Naive thymus-derived CD4-positive, alpha-beta T cell (primary cell): Measurements from ENCODE around the gene CCDC57. TPM values are rescaled to one million over a fixed set of nuclear protein-coding genes. Genes with fewer than 3 reads are reported as not detected.
"Not testable (repeated sequence)": the region's sequence is repeated elsewhere in the genome, so short reads cannot be mapped to it uniquely, and the experiment has no call there.

Experiments
- ATAC-seq: fragments of 150-1000 bp; cut with Tn5 transposase; 2 replicates; pipeline ENCODE4 v1.10.0; 2021; ENCODE audit warnings: mild to moderate bottlenecking, moderate library complexity
- CTCF ChIA-PET: fragments of 350-600 bp; sonication (Branson Sonifier 250); formaldehyde crosslinking; loops from one replicate; lab custom pipeline; 2021; ENCODE audit warnings: antibody characterized with exemption; lab: Charles Lee
- POLR2A ChIA-PET: fragments of 350-600 bp; sonication (Branson Sonifier 250); formaldehyde crosslinking; loops from one replicate; lab custom pipeline; 2021; ENCODE audit warnings: antibody characterized with exemption, inconsistent platforms; lab: Charles Lee
- DNase-seq, 9 donors: peaks; one replicate each; pipeline versions ENCODE4 v3.0.0 to v3.0.0-alpha.2; 2020 to 2022; ENCODE audit warnings: mixed read lengths in 1 of 9
- H3K27ac ChIP-seq: one replicate; pipeline ENCODE4 v1.7.0; 2013; ENCODE audit warnings: mild to moderate bottlenecking, low read depth, low read length, moderate library complexity
- H3K27me3 ChIP-seq, 2 donors: one replicate each; pipeline ENCODE4 v1.7.0; 2013; ENCODE audit warnings: low read length in 2 of 2, mild to moderate bottlenecking in 2 of 2, moderate library complexity in 2 of 2; ENCODE audit not compliant: control insufficient read depth in 2 of 2, insufficient read depth in 2 of 2
- H3K36me3 ChIP-seq, 3 experiments: 1 replicate in 2 of 3; 2 replicates in 1 of 3; pipeline ENCODE4 v1.7.0; 2013; ENCODE audit warnings: low read length in 3 of 3, mild to moderate bottlenecking in 3 of 3, moderate library complexity in 1 of 3; ENCODE audit not compliant: insufficient read depth in 3 of 3, control insufficient read depth in 2 of 3
- H3K4me1 ChIP-seq, 2 donors: one replicate each; pipeline ENCODE4 v1.7.0; 2013; ENCODE audit warnings: low read length in 2 of 2, mild to moderate bottlenecking in 2 of 2, moderate library complexity in 1 of 2; ENCODE audit not compliant: control insufficient read depth in 2 of 2, insufficient read depth in 2 of 2
- H3K4me3 ChIP-seq: 2 replicates; pipeline ENCODE4 v1.7.0; 2013; ENCODE audit warnings: mild to moderate bottlenecking, low read length
- H3K9me3 ChIP-seq, 3 experiments: 1 replicate in 2 of 3; 2 replicates in 1 of 3; pipeline ENCODE4 v1.7.0; 2013; ENCODE audit warnings: low read length in 3 of 3; ENCODE audit not compliant: control insufficient read depth in 2 of 3
- H3K27ac Mint-ChIP-seq, 9 donors: one replicate each; pipeline ENCODE4 v1.8.0; 2020 to 2022; ENCODE audit warnings: mixed read lengths in 9 of 9, mild to moderate bottlenecking in 8 of 9, moderate library complexity in 5 of 9, inconsistent platforms in 2 of 9
- H3K27me3 Mint-ChIP-seq, 5 donors: one replicate each; pipeline ENCODE4 v1.8.0; 2021 to 2022; ENCODE audit warnings: mixed read lengths in 5 of 5, mild to moderate bottlenecking in 1 of 5
- H3K36me3 Mint-ChIP-seq, 5 donors: one replicate each; pipeline ENCODE4 v1.8.0; 2020 to 2022; ENCODE audit warnings: mixed read lengths in 5 of 5, mild to moderate bottlenecking in 3 of 5, inconsistent platforms in 1 of 5
- H3K4me1 Mint-ChIP-seq, 7 donors: one replicate each; pipeline ENCODE4 v1.8.0; 2020 to 2022; ENCODE audit warnings: mixed read lengths in 7 of 7, mild to moderate bottlenecking in 3 of 7, inconsistent platforms in 1 of 7
- H3K4me3 Mint-ChIP-seq, 10 donors: one replicate each; pipeline ENCODE4 v1.8.0; 2020 to 2022; ENCODE audit warnings: mild to moderate bottlenecking in 10 of 10, mixed read lengths in 10 of 10, moderate library complexity in 6 of 10, inconsistent platforms in 2 of 10
- H3K9me3 Mint-ChIP-seq, 11 donors: one replicate each; pipeline ENCODE4 v1.8.0; 2020 to 2022; ENCODE audit warnings: mixed read lengths in 11 of 11, mild to moderate bottlenecking in 4 of 11, inconsistent platforms in 1 of 11, moderate library complexity in 1 of 11
- intact Hi-C, 2 donors: fragments of 100-400 bp; cut with micrococcal nuclease; formaldehyde crosslinking; loops; one replicate each; pipeline ENCODE4 v1.15.1; 2023
- polyA plus RNA-seq, 2 donors: library from polyadenylated mRNA; unstranded; fragments of 300-500 nt; fragmentation: Illumina TruSeq; gene quantifications; one replicate each; pipeline ENCODE4 v1.2.3, GENCODE V29; 2021
- total RNA-seq, 6 experiments: library from RNA in 5 of 6; stranded (reverse) in 5 of 6; gene quantifications; 1 replicate in 5 of 6; 2 replicates in 1 of 6; pipeline ENCODE4 v1.2.3 and lab custom pipeline; 2021 to 2026

Gene CCDC57
- total and polyA plus RNA-seq, 7 experiments from 2014 or later, result 32.1 to 127 (median 92.1) TPM

DNA sequence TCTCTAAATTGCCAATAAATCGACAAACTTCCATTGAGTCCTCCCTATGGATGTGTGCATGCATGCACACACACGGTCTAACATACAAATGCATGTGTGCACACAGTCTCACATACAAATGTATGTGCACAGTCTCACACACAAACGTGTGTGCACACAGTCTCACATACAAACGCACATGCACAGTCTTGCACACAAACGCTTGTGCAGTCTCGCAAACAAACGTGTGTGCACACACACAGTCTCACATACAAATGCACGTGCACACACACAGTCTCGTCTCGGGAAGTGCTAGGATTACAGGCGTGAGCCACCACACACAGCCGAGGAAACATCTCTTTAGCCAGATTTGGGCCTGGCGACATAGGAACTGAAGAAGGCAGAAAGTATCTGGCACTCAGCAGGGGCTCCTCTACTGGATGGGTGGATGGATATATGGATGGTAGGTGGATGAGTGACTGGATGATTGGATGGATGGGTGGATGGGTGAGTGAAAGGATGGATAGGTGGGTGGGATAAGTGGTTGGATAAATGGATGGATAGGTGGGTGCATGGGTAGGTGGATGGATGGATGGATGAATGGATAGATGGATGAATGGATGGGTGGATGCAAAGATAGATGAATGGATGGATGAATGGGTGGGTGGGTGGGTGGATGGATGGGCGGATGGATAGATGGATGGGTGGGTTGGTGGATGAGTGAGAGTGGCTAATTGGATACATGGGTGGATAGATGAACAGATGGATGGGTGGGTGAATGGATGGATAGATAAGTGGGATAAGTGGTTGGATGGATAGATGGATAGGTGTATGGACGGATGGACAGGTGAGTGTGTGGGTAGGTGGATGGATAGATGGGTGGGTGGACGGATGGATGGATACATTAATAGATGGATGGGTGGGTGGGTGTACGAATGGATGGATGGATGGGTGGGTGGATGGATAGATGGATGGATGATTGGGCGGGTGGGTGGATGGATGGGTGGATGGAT is 65.7 kb downstream of the CCDC57 start:
- Histone ChIP-seq H3K9me3 (no peaks in the 10 kb centered on the region), H3K4me3 (no peak overlapping the region), H3K27me3 (no peaks in the 10 kb centered on the region), H3K4me1 (no peaks in the 10 kb centered on the region), H3K27ac (no peak overlapping the region), H3K36me3 (no peaks in the 10 kb centered on the region)
- intact Hi-C loops, result no loop called here
- no peak overlapping the region for H3K4me3 Mint-ChIP-seq
- CTCF ChIA-PET, result interaction anchor here (0.9 kb wide), 1 partner anchor 8 kb away, joined by 3 read pairs; no protein-coding TSS in a partner anchor
- DNase-seq (no peak), ATAC-seq (no peak)
- no peaks in the 10 kb centered on the region for H3K27me3 Mint-ChIP-seq
- POLR2A ChIA-PET, result interaction anchor here (0.8 kb wide), 1 partner anchor 17 kb away, joined by 3 read pairs; no protein-coding TSS in a partner anchor
- H3K36me3 Mint-ChIP-seq, result peaks cover 3 to 21% (median 12%) of the 10 kb centered on the region in 5 donors
- H3K27ac Mint-ChIP-seq, result peak overlapping the region in 4 of 9 donors; percentile 3 to 58 (median 25)
- H3K4me1 Mint-ChIP-seq, result peaks cover 0 to 12% (median 8%) of the 10 kb centered on the region in 7 donors
- H3K9me3 Mint-ChIP-seq, result peaks cover 0 to 6% (median 0%) of the 10 kb centered on the region in 11 donors

- ChIA-PET POLR2A (interaction anchor here (0.8 to 1.2 kb wide), 2 partner anchors 16 to 24 kb away, joined by 3 to 4 read pairs; no protein-coding TSS in a partner anchor), CTCF (interaction anchor here (0.7 to 1.6 kb wide), 4 partner anchors 9 to 103 kb away, joined by 3 to 6 read pairs (median 4); no protein-coding TSS in a partner anchor)
- Mint-ChIP-seq H3K4me1 (peaks cover 0 to 12% (median 8%) of the 10 kb centered on the region in 7 donors), H3K36me3 (peaks cover 3 to 21% (median 15%) of the 10 kb centered on the region in 5 donors), H3K4me3 (no peak overlapping the region), H3K27ac (no peak overlapping the region), H3K27me3 (no peaks in the 10 kb centered on the region), H3K9me3 (peaks cover 0 to 6% (median 0%) of the 10 kb centered on the region in 11 donors)
- no peaks in the 10 kb centered on the region for H3K27me3 ChIP-seq
- no peak for ATAC-seq
- no peak overlapping the region for H3K4me3 ChIP-seq
- no peaks in the 10 kb centered on the region for H3K4me1 ChIP-seq
- no peaks in the 10 kb centered on the region for H3K9me3 ChIP-seq
- no peak for DNase-seq
- intact Hi-C loops, result no loop called here
- H3K27ac ChIP-seq, result no peak overlapping the region
- no peaks in the 10 kb centered on the region for H3K36me3 ChIP-seq
Observed at GRCh38 chr17:82145550-82146155, 67.0 kb downstream of the CCDC57 start.

GRCh38 chr17:82143333-82143732 is 69.3 kb downstream of the CCDC57 start:
- no peak overlapping the region for H3K4me3 ChIP-seq
- no peaks in the 10 kb centered on the region for H3K9me3 ChIP-seq
- peaks cover 3 to 29% (median 13%) of the 10 kb centered on the region in 5 donors for H3K36me3 Mint-ChIP-seq
- peak overlapping the region in 5 of 9 donors; percentile 19 to 83 (median 69) for H3K27ac Mint-ChIP-seq
- intact Hi-C loops, result no loop called here
- DNase-seq, result no peak
- H3K4me1 ChIP-seq, result no peaks in the 10 kb centered on the region
- no peaks in the 10 kb centered on the region for H3K27me3 Mint-ChIP-seq
- POLR2A ChIA-PET, result interaction anchor here (1.6 kb wide), 1 partner anchor 22 kb away, joined by 7 read pairs; no protein-coding TSS in a partner anchor
- CTCF ChIA-PET, result interaction anchor here (1.1 kb wide), 1 partner anchor 16 kb away, joined by 3 read pairs; no protein-coding TSS in a partner anchor
- H3K4me1 Mint-ChIP-seq, result peaks cover 0 to 12% (median 8%) of the 10 kb centered on the region in 7 donors
- no peak overlapping the region for H3K27ac ChIP-seq
- peak overlapping the region in 1 of 10 donors; percentile 12 for H3K4me3 Mint-ChIP-seq
- no peak for ATAC-seq
- H3K27me3 ChIP-seq, result no peaks in the 10 kb centered on the region
- H3K9me3 Mint-ChIP-seq, result peaks cover 0 to 2% (median 0%) of the 10 kb centered on the region in 11 donors
- H3K36me3 ChIP-seq, result no peaks in the 10 kb centered on the region

DNA sequence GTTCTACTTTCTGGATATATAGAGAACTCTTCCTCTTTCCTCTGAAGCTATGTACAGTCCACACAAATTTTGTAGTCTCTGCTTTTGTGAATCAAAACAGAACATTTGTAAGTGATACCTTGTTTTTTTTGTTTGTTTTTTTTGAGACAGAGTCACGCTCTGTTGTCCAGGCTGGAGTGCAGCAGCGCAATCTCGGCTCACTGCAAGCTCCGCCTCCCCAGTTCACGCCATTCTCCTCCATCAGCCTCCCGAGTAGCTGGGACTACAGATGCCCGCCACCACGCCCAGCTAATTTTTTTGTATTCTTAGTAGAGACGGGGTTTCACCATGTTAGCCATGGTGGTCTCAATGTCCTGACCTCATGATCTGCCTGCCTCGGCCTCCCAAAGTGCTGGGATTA is 72.7 kb downstream of the CCDC57 start:
- DNase-seq, H3K36me3 ChIP-seq, H3K4me3 ChIP-seq, ATAC-seq, H3K9me3 ChIP-seq, H3K27me3 ChIP-seq, intact Hi-C loops, H3K4me1 ChIP-seq, H3K27me3 Mint-ChIP-seq, H3K4me3 Mint-ChIP-seq, H3K27ac ChIP-seq, H3K9me3 Mint-ChIP-seq, CTCF ChIA-PET: not testable (repeated sequence)
- H3K36me3 Mint-ChIP-seq, result peaks cover 0 to 20% (median 0%) of the 10 kb centered on the region in 5 donors
- peaks cover 0 to 15% (median 11%) of the 10 kb centered on the region in 7 donors for H3K4me1 Mint-ChIP-seq
- POLR2A ChIA-PET, result interaction anchor here (1.0 to 1.9 kb wide), 2 partner anchors 12 to 13 kb away, joined by 3 to 6 read pairs; no protein-coding TSS in a partner anchor
- H3K27ac Mint-ChIP-seq, result peak overlapping the region in 2 of 9 donors; percentile 61 to 70

- Histone ChIP-seq H3K36me3 (no peaks in the 10 kb centered on the region), H3K9me3 (no peaks in the 10 kb centered on the region), H3K4me1 (no peaks in the 10 kb centered on the region), H3K27me3 (no peaks in the 10 kb centered on the region), H3K27ac (no peak overlapping the region), H3K4me3 (no peak overlapping the region)
- POLR2A ChIA-PET, result interaction anchor here (1.9 kb wide), 1 partner anchor 12 kb away, joined by 6 read pairs; no protein-coding TSS in a partner anchor
- Mint-ChIP-seq H3K9me3 (no peaks in the 10 kb centered on the region), H3K36me3 (peaks cover 0 to 20% (median 0%) of the 10 kb centered on the region in 5 donors), H3K27ac (peak overlapping the region in 2 of 9 donors; percentile 16 to 69), H3K4me1 (peaks cover 3 to 16% (median 11%) of the 10 kb centered on the region in 7 donors), H3K4me3 (no peak overlapping the region), H3K27me3 (peaks cover 0 to 3% (median 0%) of the 10 kb centered on the region in 5 donors)
- no peak for DNase-seq
- intact Hi-C loops, result no loop called here
- no peak for ATAC-seq
- CTCF ChIA-PET, result no interaction called here
Observed at GRCh38 chr17:82138511-82138992, 74.1 kb downstream of the CCDC57 start.

GRCh38 chr17:82134101-82134500 is 78.5 kb downstream of the CCDC57 start:
- no peak overlapping the region for H3K27ac ChIP-seq
- no peak for ATAC-seq
- peaks cover 3 to 9% of the 10 kb centered on the region in 2 donors for H3K4me1 ChIP-seq
- no peaks in the 10 kb centered on the region for H3K36me3 ChIP-seq
- H3K4me3 ChIP-seq, result no peak overlapping the region
- no peaks in the 10 kb centered on the region for H3K27me3 ChIP-seq
- no peaks in the 10 kb centered on the region for H3K9me3 Mint-ChIP-seq
- no peak overlapping the region for H3K4me3 Mint-ChIP-seq
- ChIA-PET POLR2A (no interaction called here), CTCF (interaction anchor here (1.3 kb wide), 1 partner anchor 21 kb away, joined by 3 read pairs; no protein-coding TSS in a partner anchor)
- peaks cover 0 to 3% (median 0%) of the 10 kb centered on the region in 5 donors for H3K27me3 Mint-ChIP-seq
- H3K4me1 Mint-ChIP-seq, result peaks cover 5 to 19% (median 14%) of the 10 kb centered on the region in 7 donors
- H3K9me3 ChIP-seq, result no peaks in the 10 kb centered on the region
- intact Hi-C loops, result no loop called here
- DNase-seq, result no peak
- peaks cover 0 to 9% (median 0%) of the 10 kb centered on the region in 5 donors for H3K36me3 Mint-ChIP-seq
- peak overlapping the region in 6 of 9 donors; percentile 15 to 85 (median 42) for H3K27ac Mint-ChIP-seq
